Measurements from ENCODE around the gene H3-3A. TPM values are rescaled to one million over a fixed set of nuclear protein-coding genes. Genes with fewer than 3 reads are reported as not detected.
A peak's percentile ranks its signal among the peaks of the same experiment; 100 is the strongest.

The H3-3A gene
- total RNA-seq: 271 TPM
- long read RNA-seq, transcript H3F3A-203 (4 exons, 1,088 nt): major isoform, 184 of 189 reads
- long read RNA-seq, partial matches to known transcripts: 2 of 189 reads
- long read RNA-seq, other reads (novel, unspliced or antisense): 2 of 189 reads

- intact Hi-C loops (cut with DNase I): loop anchor here (5.0 kb wide), 2 partner anchors 60 kb away; no protein-coding TSS in a partner anchor
- ATAC-seq (ENCODE audit: poor library complexity) (peak; percentile 92), DNase-seq (peak; percentile 100)
These were observed at the start of gene H3-3A for GRCh38 chr1:226062558-226063223. H3-3A (plus strand) TSS chr1:226062716; CDS start chr1:226064352, 1,636 bp downstream.

GRCh38 chr1:226017070-226017469, 45.4 kb upstream of the H3-3A start:
- no peak for ATAC-seq (ENCODE audit: poor library complexity)
- DNase-seq: no peak
- intact Hi-C loops (cut with DNase I): no loop called here

GRCh38 chr1:226019572-226019971, 42.9 kb upstream of the H3-3A start:
- no peak for ATAC-seq (ENCODE audit: poor library complexity)
- DNase-seq: no peak
- intact Hi-C loops (cut with DNase I): no loop called here

GRCh38 chr1:226021401-226021800, 41.1 kb upstream of the H3-3A start:
- ATAC-seq (ENCODE audit: poor library complexity) (no peak), DNase-seq (no peak)
- intact Hi-C loops (cut with DNase I): no loop called here

GRCh38 chr1:226021801-226022200, 40.7 kb upstream of the H3-3A start:
- ATAC-seq (ENCODE audit: poor library complexity): no peak
- intact Hi-C loops (cut with DNase I): no loop called here
- no peak for DNase-seq

- intact Hi-C loops (cut with DNase I): no loop called here
- DNase-seq: no peak
- ATAC-seq (ENCODE audit: poor library complexity): no peak
These were observed 38.8 kb upstream of the H3-3A start for GRCh38 chr1:226023735-226024134.

GRCh38 chr1:226026833-226027232, 35.7 kb upstream of the H3-3A start:
- ATAC-seq (ENCODE audit: poor library complexity) (no peak), DNase-seq (no peak)
- intact Hi-C loops (cut with DNase I): no loop called here

GRCh38 chr1:226027538-226028217, 34.8 kb upstream of the H3-3A start:
- intact Hi-C loops (cut with DNase I): no loop called here
- ATAC-seq (ENCODE audit: poor library complexity): no peak
- DNase-seq: no peak

GRCh38 chr1:226029093-226029496, 33.4 kb upstream of the H3-3A start:
- ATAC-seq (ENCODE audit: poor library complexity) (no peak), DNase-seq (no peak)
- intact Hi-C loops (cut with DNase I): no loop called here

- DNase-seq: no peak
- no peak for ATAC-seq (ENCODE audit: poor library complexity)
- intact Hi-C loops (cut with DNase I): no loop called here
These were observed 32.8 kb upstream of the H3-3A start for GRCh38 chr1:226029568-226030225.

- ATAC-seq (ENCODE audit: poor library complexity) (peak; percentile 36), DNase-seq (no peak)
- intact Hi-C loops (cut with DNase I): no loop called here
These were observed 28.9 kb upstream of the H3-3A start for GRCh38 chr1:226033582-226033981.

- no peak for DNase-seq
- intact Hi-C loops (cut with DNase I): no loop called here
- no peak for ATAC-seq (ENCODE audit: poor library complexity)
These were observed 28.5 kb upstream of the H3-3A start for GRCh38 chr1:226033991-226034390.

GRCh38 chr1:226034482-226034881, 28.0 kb upstream of the H3-3A start:
- DNase-seq (peak; percentile 93), ATAC-seq (ENCODE audit: poor library complexity) (peak; percentile 95)
- intact Hi-C loops (cut with DNase I): no loop called here

GRCh38 chr1:226035915-226036314, 26.6 kb upstream of the H3-3A start:
- ATAC-seq (ENCODE audit: poor library complexity) (no peak), DNase-seq (no peak)
- intact Hi-C loops (cut with DNase I): no loop called here

- no peak for ATAC-seq (ENCODE audit: poor library complexity)
- intact Hi-C loops (cut with DNase I): no loop called here
These were observed 23.9 kb upstream of the H3-3A start for GRCh38 chr1:226038661-226039060.

GRCh38 chr1:226041419-226041818, 21.1 kb upstream of the H3-3A start:
- intact Hi-C loops (cut with DNase I): no loop called here
- no peak for ATAC-seq (ENCODE audit: poor library complexity)
- no peak for DNase-seq

More at GRCh38 chr1:226038661-226039060, 23.9 kb upstream of the H3-3A start:
- no peak for DNase-seq

GRCh38 chr1:226044514-226045101, 17.9 kb upstream of the H3-3A start:
- intact Hi-C loops (cut with DNase I): no loop called here
- ATAC-seq (ENCODE audit: poor library complexity) (no peak), DNase-seq (no peak)

GRCh38 chr1:226046240-226046639, 16.3 kb upstream of the H3-3A start:
- intact Hi-C loops (cut with DNase I): no loop called here
- DNase-seq (no peak), ATAC-seq (ENCODE audit: poor library complexity) (no peak)

GRCh38 chr1:226047495-226047894, 15.0 kb upstream of the H3-3A start:
- ATAC-seq (ENCODE audit: poor library complexity) (no peak), DNase-seq (no peak)
- intact Hi-C loops (cut with DNase I): no loop called here

All from Right ventricle myocardium superior (tissue), 1 donor.